ENCODE results near the gene FLYWCH2. TPM values are rescaled to one million over a fixed set of nuclear protein-coding genes. Genes with fewer than 3 reads are reported as not detected.

FLYWCH2 gene
- total RNA-seq, 1 experiment from 2014 or later: 24.4 TPM

DNA sequence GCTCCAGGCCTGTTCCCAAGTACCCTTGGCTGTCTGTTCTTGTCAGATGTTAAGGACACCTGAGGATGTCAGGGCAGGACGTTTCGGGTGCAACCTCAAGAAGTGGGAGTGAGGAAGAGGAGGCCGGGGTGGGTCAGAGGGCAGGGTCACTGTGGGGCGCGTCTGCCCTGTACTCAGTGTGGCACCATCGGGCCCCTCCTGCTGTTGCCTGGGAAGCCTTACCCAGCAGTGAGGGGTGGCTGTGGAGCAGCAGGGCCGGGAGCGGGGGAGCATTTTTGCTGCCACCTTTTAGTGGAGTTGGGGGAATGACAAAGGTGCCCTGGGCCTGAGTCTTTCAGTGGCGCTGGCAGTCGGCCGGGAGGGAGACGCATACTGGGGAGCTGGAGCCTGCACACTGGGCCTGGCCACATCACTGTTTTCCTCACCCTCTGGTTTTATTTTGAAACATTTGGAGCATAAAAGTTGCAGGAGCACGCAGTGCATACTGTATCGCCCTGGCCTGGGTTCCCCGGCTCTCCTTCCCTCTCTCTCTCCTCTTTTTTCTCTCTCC lies 17.6 kb downstream of the FLYWCH2 start:
- Mint-ChIP-seq H3K4me3 (ENCODE audit: unreplicated experiment) (no peak overlapping the region), H3K9me3 (ENCODE audit: unreplicated experiment) (no peaks in the 10 kb centered on the region), H3K4me1 (ENCODE audit: insufficient read depth, unreplicated experiment) (peaks cover 6% of the 10 kb centered on the region), H3K27me3 (ENCODE audit: insufficient read depth, unreplicated experiment) (no peaks in the 10 kb centered on the region), H3K36me3 (ENCODE audit: insufficient read depth, unreplicated experiment) (peaks cover 11% of the 10 kb centered on the region), H3K27ac (ENCODE audit: low read depth, unreplicated experiment) (no peak overlapping the region)
- TF ChIP-seq, protein P1, sequence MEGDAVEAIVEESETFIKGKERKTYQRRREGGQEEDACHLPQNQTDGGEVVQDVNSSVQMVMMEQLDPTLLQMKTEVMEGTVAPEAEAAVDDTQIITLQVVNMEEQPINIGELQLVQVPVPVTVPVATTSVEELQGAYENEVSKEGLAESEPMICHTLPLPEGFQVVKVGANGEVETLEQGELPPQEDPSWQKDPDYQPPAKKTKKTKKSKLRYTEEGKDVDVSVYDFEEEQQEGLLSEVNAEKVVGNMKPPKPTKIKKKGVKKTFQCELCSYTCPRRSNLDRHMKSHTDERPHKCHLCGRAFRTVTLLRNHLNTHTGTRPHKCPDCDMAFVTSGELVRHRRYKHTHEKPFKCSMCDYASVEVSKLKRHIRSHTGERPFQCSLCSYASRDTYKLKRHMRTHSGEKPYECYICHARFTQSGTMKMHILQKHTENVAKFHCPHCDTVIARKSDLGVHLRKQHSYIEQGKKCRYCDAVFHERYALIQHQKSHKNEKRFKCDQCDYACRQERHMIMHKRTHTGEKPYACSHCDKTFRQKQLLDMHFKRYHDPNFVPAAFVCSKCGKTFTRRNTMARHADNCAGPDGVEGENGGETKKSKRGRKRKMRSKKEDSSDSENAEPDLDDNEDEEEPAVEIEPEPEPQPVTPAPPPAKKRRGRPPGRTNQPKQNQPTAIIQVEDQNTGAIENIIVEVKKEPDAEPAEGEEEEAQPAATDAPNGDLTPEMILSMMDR (IDR thresholded peaks at IDR 0.05; ENCODE audit: unreplicated experiment): no peak
- CTCF ChIA-PET: no interaction called here
- no TSS peak for BruUV-seq (replicated peaks)
- intact Hi-C loops (cut with micrococcal nuclease): no loop called here
- DNase-seq (ENCODE audit: unreplicated experiment): no peak
- POLR2A ChIA-PET: no interaction called here

DNA sequence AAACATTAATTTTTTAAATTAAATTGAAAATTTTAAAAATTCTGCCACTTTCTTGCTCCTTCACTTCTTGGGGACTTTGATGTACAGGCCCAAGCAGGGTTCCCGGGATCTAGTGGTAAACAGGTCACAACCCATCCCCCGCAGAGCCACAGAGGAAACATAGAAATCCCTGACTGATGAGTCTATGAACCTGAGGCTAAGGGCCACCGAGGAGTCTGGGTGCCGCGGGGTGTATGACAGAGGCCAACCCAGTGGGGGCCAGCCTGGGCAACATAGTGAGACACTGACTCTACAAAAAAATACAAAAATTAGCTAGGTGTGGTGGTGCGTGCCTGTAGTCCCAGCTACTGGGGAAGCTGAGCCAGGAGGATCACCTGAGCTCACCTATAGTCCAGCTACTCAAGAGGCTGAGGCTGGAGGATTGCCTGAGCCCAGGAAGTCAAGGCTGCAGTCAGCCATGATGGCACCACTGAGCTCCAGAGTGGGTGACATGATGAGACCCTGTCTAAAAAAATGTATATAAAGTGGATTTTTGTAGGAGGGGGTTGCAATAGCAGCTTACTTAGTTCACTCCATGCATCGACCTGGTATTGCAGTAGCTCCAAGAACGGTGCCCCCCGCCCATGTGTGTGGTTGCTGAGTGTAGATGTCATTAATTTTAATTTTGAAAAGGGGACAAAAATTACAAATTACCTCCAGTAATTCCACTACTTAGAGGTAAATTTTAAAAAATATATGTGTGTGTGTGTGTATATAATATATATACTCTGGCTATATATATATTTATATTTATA lies 19.5 kb downstream of the FLYWCH2 start:
- H3K4me3 Mint-ChIP-seq (ENCODE audit: unreplicated experiment): no peak overlapping the region
- no peak for DNase-seq (ENCODE audit: unreplicated experiment)
- POLR2A ChIA-PET: interaction anchor here (0.6 to 2.8 kb wide), 6 partner anchors 9 to 1598 kb away, joined by 3 to 21 read pairs (median 4); partner anchors contain the start of genes FLYWCH1 and FLYWCH2
- H3K4me1 Mint-ChIP-seq (ENCODE audit: insufficient read depth, unreplicated experiment): peaks cover 17% of the 10 kb centered on the region
- H3K27me3 Mint-ChIP-seq (ENCODE audit: insufficient read depth, unreplicated experiment): no peaks in the 10 kb centered on the region
- H3K27ac Mint-ChIP-seq (ENCODE audit: low read depth, unreplicated experiment): no peak overlapping the region
- no peaks in the 10 kb centered on the region for H3K9me3 Mint-ChIP-seq (ENCODE audit: unreplicated experiment)
- intact Hi-C loops (cut with micrococcal nuclease): no loop called here
- CTCF ChIA-PET: interaction anchor here (0.9 to 1.5 kb wide), 6 partner anchors 12 to 240 kb away, joined by 3 to 7 read pairs (median 4); no protein-coding TSS in a partner anchor
- no TSS peak for BruUV-seq (replicated peaks)
- TF ChIP-seq, protein P1 (IDR thresholded peaks at IDR 0.05; ENCODE audit: unreplicated experiment): no peak
- H3K36me3 Mint-ChIP-seq (ENCODE audit: insufficient read depth, unreplicated experiment): peaks cover 11% of the 10 kb centered on the region

DNA sequence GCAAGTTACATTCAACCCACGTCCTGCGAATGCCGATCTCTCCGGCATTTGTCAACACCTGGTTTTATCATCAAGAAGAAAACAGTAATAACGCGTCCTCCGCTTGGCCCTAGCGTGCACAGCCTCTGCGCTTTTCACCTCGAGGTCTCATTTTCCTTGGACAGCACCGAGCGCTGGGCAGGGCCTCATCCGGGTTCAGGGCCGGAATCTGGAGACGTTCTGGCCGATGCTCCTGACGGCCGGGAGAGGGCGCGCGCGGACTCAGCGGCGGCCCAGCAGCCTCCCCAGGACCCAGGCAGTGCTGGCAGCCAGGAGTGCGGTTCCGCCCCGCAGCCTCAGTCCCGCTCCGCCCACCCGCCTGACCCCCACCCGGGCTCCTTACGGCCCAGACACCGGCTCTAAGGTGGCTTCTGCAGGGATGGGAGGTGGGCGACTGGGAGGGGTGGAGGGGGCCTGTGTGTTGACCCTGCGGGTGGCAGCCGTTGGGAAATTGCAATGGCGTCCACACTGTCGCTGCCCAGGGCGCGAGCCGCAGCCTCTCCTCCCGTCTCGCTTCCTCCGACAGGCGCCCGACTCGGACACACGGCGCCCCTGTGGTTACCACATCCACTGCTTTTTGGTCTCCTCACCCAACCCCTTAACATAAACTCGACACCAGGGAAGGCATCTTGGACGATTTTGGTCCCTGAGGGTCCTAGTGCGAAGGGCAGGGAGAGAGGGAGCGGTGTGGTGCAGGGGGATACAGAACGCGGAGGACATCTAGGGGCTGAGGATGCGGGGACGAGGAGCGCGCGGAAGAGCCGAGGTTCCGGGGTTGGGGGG lies 21.3 kb downstream of the FLYWCH2 start:
- BruUV-seq (replicated peaks): no TSS peak
- peaks cover 17% of the 10 kb centered on the region for H3K4me1 Mint-ChIP-seq (ENCODE audit: insufficient read depth, unreplicated experiment)

More for the DNA sequence above, 21.3 kb downstream of the FLYWCH2 start:
- ChIA-PET CTCF (interaction anchor here (0.9 to 1.5 kb wide), 4 partner anchors 9 to 21 kb away, joined by 4 to 5 read pairs (median 4); partner anchors contain the start of gene FLYWCH2), POLR2A (interaction anchor here (0.7 to 2.8 kb wide), 4 partner anchors 12 to 390 kb away, joined by 3 to 21 read pairs (median 4); partner anchors contain the start of gene FLYWCH2)
- Mint-ChIP-seq H3K36me3 (ENCODE audit: insufficient read depth, unreplicated experiment) (peaks cover 11% of the 10 kb centered on the region), H3K27ac (ENCODE audit: low read depth, unreplicated experiment) (peak overlapping the region; percentile 29), H3K27me3 (ENCODE audit: insufficient read depth, unreplicated experiment) (no peaks in the 10 kb centered on the region), H3K9me3 (ENCODE audit: unreplicated experiment) (no peaks in the 10 kb centered on the region), H3K4me3 (ENCODE audit: unreplicated experiment) (peak overlapping the region; percentile 84)
- TF ChIP-seq, protein P1 (IDR thresholded peaks at IDR 0.05; ENCODE audit: unreplicated experiment): peak; percentile 84
- peak; percentile 84 for DNase-seq (ENCODE audit: unreplicated experiment)
- intact Hi-C loops (cut with micrococcal nuclease): loop anchor here (1.0 to 2.0 kb wide), 2 partner anchors 15 to 22 kb away; no protein-coding TSS in a partner anchor
